ENCODE measurements around the gene DHX15. TPM values are rescaled to one million over a fixed set of nuclear protein-coding genes. Genes with fewer than 3 reads are reported as not detected.

The DHX15 gene
- total RNA-seq, 1 experiment from 2014 or later = 157 TPM

DNA sequence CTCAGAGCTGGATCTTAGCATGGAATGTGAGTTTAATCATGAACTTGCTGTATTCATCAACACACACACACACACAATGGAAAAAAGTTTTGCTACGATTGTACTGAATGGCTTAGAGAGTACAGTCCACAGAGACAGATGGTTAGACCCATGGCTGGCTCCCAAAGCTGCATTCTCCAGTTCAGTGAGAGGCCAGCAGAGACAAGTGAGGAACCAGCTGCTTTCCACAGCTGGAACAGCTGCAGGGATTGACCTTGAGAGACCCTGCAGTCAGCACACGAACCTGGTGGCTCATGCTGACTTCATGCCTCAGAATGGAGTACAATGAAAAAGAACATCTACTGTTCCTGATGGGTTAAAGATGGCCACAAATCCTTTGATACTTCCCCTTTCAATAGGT is 94.5 kb downstream of the DHX15 start:
- H3K27ac ChIP-seq = no peak overlapping the region
- intact Hi-C loops (cut with micrococcal nuclease; ENCODE audit: unreplicated experiment) = loop anchor here (5.0 to 10.0 kb wide), 3 partner anchors 195 to 497 kb away; partner anchors contain the start of gene CCDC149
- no peaks in the 10 kb centered on the region for H3K9me3 ChIP-seq (ENCODE audit: insufficient read depth, low read depth)
- H2AFZ ChIP-seq = no peak overlapping the region
- H3K36me3 ChIP-seq (ENCODE audit: low read depth) = no peaks in the 10 kb centered on the region
- no peaks in the 10 kb centered on the region for H4K20me1 ChIP-seq (ENCODE audit: insufficient read depth)
- no peak for TF ChIP-seq EZH2 (IDR thresholded peaks at IDR 0.05; ENCODE audit: low read depth)
- TF ChIP-seq, protein P1, sequence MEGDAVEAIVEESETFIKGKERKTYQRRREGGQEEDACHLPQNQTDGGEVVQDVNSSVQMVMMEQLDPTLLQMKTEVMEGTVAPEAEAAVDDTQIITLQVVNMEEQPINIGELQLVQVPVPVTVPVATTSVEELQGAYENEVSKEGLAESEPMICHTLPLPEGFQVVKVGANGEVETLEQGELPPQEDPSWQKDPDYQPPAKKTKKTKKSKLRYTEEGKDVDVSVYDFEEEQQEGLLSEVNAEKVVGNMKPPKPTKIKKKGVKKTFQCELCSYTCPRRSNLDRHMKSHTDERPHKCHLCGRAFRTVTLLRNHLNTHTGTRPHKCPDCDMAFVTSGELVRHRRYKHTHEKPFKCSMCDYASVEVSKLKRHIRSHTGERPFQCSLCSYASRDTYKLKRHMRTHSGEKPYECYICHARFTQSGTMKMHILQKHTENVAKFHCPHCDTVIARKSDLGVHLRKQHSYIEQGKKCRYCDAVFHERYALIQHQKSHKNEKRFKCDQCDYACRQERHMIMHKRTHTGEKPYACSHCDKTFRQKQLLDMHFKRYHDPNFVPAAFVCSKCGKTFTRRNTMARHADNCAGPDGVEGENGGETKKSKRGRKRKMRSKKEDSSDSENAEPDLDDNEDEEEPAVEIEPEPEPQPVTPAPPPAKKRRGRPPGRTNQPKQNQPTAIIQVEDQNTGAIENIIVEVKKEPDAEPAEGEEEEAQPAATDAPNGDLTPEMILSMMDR (conservative IDR thresholded peaks at IDR 0.05) = no peak
- H3K79me2 ChIP-seq (ENCODE audit: low read depth) = no peaks in the 10 kb centered on the region
- H3F3A ChIP-seq (ENCODE audit: insufficient read depth, low read depth) = no peaks in the 10 kb centered on the region
- H3K4me3 ChIP-seq = no peak overlapping the region
- no TSS peak for BruUV-seq (replicated peaks)
- no peaks in the 10 kb centered on the region for H3K9me2 ChIP-seq (ENCODE audit: insufficient read depth)
- DNase-seq = no peak
- ChIA-PET POLR2A (ENCODE audit: unreplicated experiment) (no interaction called here), CTCF (no interaction called here)
- no peaks in the 10 kb centered on the region for H3K4me1 ChIP-seq (replicated peaks; ENCODE audit: insufficient read depth)
- H3K27me3 ChIP-seq (ENCODE audit: insufficient read depth, low read depth) = no peaks in the 10 kb centered on the region
- no peak overlapping the region for H3K4me2 ChIP-seq

DNA sequence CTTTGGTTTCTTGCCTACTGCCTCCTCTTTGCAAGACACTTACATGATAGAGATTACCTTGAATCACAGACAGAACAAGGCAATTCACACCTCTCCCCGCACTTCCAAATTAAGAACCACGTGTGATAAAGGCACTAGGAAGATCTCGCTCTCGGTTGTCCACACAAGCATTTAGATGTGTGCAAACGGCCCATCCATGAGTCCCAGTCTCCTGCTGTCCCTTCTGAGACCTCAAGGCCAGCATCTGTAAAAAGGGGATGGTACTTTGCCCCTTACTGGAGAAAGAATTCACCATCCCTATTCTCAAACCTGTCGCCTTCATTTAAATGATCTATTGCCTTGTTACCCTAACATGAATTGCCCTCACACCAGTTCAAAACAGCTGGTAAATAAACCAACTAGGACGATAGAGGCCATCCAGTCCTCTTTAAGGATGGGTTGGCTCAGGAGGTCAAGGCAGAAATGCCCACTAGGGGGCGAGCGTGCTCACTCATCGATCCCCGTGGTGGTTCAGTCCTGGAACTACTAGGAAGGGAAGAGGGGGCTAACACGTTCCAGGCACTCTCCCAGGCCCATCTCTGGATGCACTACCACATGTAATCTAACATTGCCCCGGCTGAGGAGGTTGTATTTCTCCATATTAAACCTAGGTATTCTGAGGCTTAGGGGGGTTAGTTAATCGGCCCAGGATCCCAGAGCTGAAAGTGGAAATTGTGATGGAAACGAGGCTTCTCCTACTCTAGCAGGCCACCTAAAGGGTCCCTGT is 95.8 kb downstream of the DHX15 start:
- Histone ChIP-seq H3K27me3 (ENCODE audit: insufficient read depth, low read depth) (no peaks in the 10 kb centered on the region), H2AFZ (no peak overlapping the region), H3K4me3 (no peak overlapping the region), H3K27ac (no peak overlapping the region), H3K79me2 (ENCODE audit: low read depth) (no peaks in the 10 kb centered on the region), H3K4me1 (replicated peaks; ENCODE audit: insufficient read depth) (no peaks in the 10 kb centered on the region), H3K36me3 (ENCODE audit: low read depth) (no peaks in the 10 kb centered on the region), H3K4me2 (no peak overlapping the region), H4K20me1 (ENCODE audit: insufficient read depth) (no peaks in the 10 kb centered on the region), H3K9me3 (ENCODE audit: insufficient read depth, low read depth) (no peaks in the 10 kb centered on the region), H3K9me2 (ENCODE audit: insufficient read depth) (no peaks in the 10 kb centered on the region), H3F3A (ENCODE audit: insufficient read depth, low read depth) (no peaks in the 10 kb centered on the region)
- DNase-seq = peak in 1 of 2 experiments; percentile 61
- ChIA-PET POLR2A (ENCODE audit: unreplicated experiment) (no interaction called here), CTCF (no interaction called here)
- TF ChIP-seq EZH2 (IDR thresholded peaks at IDR 0.05; ENCODE audit: low read depth) = no peak
- TF ChIP-seq, protein P1 (conservative IDR thresholded peaks at IDR 0.05) = peak; percentile 82
- no TSS peak for BruUV-seq (replicated peaks)
- intact Hi-C loops (cut with micrococcal nuclease; ENCODE audit: unreplicated experiment) = loop anchor here (5.0 to 10.0 kb wide), 3 partner anchors 196 to 499 kb away; partner anchors contain the start of gene CCDC149

DNA sequence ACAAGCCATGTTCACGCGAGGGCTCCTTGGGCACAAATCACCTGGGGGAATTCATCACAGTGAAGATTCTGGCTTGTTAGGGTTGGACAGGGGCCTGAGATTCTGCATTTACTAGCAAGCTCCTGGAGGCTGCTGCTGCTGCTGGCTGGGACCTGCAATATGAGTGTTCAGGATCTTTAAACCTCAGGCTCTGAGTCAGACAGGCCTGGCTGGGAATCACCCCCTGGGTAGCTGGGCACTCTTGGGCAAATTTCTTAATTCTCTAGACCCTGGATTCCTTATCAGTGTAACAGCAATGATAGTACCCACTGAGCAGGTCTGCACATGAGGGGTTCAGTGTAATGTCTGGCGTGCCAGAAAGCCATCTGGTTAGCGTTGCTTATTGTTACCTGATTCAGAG is 101.5 kb downstream of the DHX15 start:
- BruUV-seq (replicated peaks) = no TSS peak
- Histone ChIP-seq H3K79me2 (ENCODE audit: low read depth) (no peaks in the 10 kb centered on the region), H3K4me2 (no peak overlapping the region), H3K9me2 (ENCODE audit: insufficient read depth) (no peaks in the 10 kb centered on the region), H3K27me3 (ENCODE audit: insufficient read depth, low read depth) (no peaks in the 10 kb centered on the region), H3K4me1 (replicated peaks; ENCODE audit: insufficient read depth) (no peaks in the 10 kb centered on the region), H3K9me3 (ENCODE audit: insufficient read depth, low read depth) (no peaks in the 10 kb centered on the region), H3F3A (ENCODE audit: insufficient read depth, low read depth) (no peaks in the 10 kb centered on the region), H3K36me3 (ENCODE audit: low read depth) (no peaks in the 10 kb centered on the region), H4K20me1 (ENCODE audit: insufficient read depth) (no peaks in the 10 kb centered on the region), H2AFZ (no peak overlapping the region), H3K4me3 (no peak overlapping the region), H3K27ac (no peak overlapping the region)
- POLR2A ChIA-PET (ENCODE audit: unreplicated experiment) = no interaction called here
- CTCF ChIA-PET = no interaction called here
- TF ChIP-seq, protein P1 (conservative IDR thresholded peaks at IDR 0.05) = no peak
- TF ChIP-seq EZH2 (IDR thresholded peaks at IDR 0.05; ENCODE audit: low read depth) = no peak
- intact Hi-C loops (cut with micrococcal nuclease; ENCODE audit: unreplicated experiment) = loop anchor here (10.0 kb wide), 2 partner anchors 202 to 432 kb away; partner anchors contain the start of gene CCDC149
- no peak for DNase-seq
